HG03108 (cell line): ENCODE results near the gene AMIGO1.
A peak's percentile ranks its signal among the peaks of the same experiment; 100 is the strongest.

Experiments
- ATAC-seq: cut with Tn5 transposase; IDR thresholded peaks from one replicate; pipeline ENCODE4 v1.9.1; 2021; ENCODE audit warnings: moderate library complexity; ENCODE audit not compliant: unreplicated experiment

AMIGO1 gene

DNA sequence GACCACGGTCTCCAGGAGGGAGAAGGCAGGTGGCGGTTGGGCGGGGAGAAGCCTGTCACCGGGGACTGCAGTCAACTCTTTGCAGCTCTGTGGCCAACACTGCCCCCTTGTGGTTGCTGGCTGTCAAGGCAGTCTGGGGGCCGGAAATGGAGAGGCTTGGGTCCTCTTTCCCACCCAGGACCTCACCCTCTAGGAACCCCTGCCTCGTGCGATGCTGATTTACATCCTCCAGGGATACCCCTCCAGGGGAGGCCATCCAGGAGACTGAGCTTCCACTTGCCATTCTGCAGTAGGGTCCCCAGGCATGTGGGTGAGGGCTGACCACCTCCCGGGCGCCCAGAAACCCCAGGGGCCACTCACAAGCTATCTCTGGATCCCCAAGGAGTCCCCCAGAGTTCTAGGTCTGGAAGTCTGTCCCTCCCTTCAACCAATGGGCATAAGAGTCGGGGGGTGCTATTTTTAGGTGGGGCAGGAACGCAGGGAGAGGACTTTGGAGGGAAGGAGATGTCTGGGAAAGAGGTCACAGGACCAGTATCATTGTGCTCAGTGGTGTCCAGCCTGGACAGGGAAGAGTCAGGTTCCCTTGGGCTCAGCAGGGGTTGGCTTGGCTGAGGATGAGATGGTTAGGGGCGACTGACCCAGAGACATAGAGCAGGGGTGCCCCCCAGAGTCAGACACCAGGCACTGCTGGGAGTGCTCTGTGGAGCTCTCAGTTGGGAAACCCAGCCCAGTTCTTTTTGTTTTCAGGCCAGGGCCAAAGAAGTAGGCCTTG, 23.0 kb upstream of the AMIGO1 start:
- ATAC-seq, result peak; percentile 71

DNA sequence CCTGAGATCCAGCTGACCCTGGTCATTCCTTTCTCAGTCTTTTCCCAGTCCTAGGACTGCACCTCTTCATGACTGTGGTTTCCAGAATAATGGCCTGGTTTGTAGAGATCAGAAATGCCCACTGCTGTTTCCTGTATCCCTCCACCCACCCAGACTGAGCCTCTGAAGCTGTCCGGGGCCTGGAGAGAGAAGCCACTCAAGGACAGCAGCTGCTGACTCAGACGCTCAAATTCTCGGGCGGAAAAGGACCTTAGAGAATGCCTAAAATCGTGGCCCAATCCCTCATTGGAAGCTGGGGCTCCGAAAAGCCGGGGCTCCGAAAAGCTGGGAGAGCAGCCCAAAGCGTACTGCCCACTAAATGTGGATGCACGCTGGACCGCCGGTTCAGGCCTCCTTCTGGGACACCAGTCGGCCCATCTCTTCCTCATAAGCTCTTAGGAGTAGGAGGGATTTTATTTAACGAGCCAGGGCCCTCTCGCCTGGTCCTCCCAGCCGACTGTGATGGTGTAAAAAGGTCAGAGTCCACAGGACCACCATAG, 22.4 kb upstream of the AMIGO1 start:
- no peak for ATAC-seq

DNA sequence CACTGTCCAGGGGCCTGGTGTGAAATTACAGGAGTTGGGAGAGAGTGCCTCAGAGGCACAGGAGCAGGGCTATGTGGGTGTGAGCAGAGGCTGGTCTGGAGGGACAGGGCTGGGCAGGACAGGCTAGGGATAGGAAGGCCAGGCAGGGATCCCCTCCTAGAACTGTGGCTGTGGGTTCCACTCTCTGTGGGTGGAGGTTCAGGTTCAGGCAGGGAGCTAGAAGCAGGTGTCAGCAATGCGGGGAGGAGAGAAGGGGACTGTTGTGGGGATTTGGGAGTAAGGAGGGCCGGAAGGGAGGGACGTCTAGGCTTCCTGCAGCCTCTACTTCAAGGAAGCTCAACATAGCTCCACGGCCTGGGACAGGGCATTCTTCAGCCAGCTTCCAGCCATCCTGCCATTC, 21.9 kb upstream of the AMIGO1 start:
- no peak for ATAC-seq

DNA sequence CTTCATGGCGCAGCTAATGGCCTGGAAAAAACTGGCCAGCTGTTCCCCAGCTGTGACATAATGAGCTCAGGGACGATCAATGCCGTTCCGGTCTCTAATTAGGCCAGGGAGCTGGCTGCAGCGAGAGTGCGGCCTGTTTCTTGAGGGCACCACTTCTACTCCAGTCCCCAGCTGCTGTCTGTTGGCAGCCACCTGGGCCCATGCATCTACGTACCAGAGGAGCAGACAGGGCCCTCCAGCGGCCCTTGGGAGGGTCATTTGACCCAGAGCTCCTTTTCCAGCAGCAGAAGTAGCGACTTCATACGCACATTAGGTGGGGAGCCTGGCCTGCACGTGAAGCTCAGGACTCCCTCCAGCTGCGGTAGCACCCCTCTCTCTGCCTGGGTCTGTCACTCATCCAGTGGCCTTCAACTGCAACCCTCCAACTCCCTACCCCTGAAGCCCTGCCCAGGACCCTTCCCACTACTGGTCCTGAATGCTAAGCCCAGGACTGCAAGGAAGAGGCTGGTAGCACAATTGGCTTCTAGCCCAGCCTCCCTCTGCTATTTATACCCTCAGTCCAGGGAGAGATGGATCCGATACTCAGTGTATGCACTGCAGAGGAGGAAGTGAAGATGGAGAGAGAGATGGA, 21.0 kb upstream of the AMIGO1 start:
- ATAC-seq, result no peak

DNA sequence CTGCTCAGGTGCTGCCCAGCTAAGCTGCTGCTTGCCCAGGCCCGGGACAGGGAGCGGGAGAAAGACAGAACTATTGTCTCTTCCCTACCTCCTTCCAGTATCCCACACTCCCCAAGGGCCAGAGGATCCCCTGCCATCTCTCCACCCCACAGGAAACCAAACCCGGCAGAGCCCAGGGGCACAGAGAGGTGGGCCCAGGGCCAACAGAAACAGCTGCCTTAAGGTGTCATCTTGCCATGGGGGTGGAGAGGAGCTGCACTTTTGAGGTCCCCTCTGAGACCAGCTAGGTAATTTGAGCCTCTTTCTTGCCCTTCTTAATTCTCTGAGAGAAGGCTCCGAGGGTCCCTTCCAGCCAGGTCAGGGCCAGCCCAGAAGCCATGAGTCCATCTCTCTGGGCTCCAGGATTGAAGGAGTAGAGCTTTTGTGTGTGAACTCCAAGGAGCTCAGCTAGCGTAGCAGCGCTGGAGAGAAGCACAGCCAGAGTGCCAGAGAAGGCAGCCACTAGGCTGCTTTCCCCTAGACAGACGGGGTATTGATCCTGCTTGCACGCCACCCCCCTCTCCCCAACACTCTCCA, 20.4 kb upstream of the AMIGO1 start:
- ATAC-seq, result no peak

DNA sequence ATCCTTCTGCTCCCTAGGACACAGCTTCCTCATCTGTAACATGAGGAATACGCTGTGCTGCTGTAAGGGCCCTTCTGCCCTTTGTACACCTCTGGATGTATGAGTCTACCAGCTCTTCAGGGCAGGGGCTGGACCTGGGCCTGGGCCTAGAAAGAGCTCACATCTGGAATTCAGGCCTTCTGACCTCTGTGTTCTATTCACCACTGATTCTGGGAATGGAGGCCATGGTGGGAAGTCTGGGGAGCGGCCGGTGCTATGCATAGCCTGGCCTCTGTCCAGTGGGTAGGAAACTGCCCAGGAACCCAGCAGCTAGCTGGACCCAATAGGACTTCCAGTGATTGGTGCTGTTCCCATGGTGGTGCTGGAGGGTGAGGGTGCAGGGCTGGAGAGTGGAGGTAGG, 19.2 kb upstream of the AMIGO1 start:
- no peak for ATAC-seq

DNA sequence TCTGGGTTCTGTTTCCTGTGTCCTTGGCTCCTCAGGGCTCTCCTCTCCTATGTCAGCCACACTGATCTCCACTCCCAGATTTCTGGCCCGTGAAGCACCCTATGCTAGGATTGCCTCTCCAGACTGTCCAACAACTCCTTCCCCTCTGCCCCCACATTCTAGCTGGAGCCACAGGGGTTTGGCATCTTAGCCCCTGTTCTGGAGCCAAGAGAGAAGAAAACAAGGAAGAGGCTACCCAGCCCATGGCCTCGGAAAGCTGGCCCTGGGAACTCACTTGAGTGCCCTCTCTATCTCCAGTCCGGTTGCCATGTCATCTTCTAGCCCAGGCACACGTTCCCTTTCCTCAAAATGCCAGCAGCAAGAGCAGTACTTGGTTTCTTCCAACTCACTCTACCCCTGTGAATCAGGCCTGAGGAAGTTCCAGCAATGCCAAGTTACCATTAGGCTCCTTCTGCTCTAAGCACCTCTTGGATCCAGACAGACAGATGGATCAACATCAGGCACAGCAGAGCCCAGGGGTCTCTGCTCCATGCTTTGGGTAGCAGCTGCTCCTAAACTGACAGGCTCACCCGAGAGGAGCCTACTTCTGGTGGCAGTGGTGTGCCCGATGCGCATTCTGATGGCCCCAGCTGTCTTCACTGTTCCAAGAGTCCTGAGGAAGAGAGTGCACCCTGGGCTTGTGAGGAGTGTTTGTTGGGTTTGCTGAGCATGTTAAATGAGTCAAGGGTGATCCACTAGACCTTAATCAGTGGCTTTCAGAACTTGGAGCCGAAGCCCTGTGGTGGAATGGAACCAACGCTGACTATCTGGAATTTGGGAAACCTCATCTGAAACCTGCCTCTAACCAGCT, 18.5 kb upstream of the AMIGO1 start:
- ATAC-seq, result no peak

DNA sequence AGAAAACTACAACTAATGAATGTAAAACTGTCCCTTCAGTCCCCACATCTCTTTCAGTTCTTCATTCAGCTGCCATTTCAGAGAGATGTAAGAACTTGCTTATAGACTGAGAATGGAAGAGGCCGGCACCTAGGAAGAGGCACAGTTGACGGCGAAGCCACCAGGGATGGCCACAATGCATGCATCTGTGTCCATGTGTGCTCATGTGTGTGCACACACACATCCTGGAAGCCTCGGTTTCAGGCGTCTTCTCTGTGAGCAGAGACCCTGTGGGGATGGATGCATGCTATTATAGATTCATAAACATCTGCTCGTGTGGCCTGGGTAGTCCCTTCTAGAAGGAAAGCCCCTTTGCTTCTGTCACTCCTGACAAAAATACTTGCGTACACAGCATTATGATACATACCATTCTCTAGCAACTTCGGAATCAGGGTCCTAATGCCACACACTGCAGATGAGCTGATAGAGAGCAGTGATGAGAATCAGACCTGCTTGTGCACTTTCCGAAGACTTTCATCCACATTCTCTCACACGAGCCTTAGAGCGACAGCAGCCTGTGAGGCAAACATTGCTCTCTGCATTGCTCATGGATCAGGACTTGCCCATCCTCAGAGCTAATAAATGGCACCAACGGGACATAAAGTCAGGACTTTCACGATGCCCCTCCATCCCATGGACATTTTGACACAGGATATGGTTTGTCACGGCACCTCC, 17.7 kb upstream of the AMIGO1 start:
- peak; percentile 52 for ATAC-seq

DNA sequence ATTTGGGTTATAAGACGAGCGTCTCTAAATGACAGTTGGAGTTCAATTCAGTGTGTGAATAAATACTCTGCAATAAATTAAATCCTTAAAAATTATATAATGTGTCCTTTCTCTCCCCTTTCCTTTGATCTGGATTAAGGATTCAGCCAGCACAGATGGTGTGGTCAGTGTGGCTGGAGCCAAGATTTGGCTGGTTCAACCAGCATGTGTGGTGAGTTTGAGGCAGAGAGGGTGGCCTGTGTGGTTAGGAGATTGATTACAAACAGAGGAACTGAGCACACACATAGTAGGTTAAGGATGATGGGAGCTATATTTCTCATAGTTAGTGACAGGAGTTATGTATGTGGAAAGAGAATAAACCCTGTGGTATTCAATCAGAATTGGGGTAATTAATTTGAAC, 14.2 kb upstream of the AMIGO1 start:
- no peak for ATAC-seq

DNA sequence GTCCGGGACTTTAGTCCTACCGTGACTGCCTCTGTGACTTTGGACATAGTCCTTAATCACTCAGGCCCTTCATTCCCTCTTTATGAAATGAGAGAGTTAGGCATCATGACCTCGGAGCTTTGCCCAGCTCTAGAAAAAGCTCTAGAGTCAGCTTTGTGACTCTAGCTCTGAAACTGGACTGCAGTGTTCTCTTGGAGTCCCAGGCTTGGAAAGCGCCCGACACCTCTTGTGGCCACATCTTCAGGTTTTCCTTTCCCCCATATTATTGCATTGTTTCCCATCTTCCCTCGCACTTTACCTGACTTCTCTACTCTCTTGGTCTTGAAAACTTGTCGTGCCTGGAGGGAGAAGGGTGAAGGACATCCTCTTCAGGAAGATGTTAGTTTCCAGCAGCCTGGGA, 12.5 kb upstream of the AMIGO1 start:
- ATAC-seq, result no peak

DNA sequence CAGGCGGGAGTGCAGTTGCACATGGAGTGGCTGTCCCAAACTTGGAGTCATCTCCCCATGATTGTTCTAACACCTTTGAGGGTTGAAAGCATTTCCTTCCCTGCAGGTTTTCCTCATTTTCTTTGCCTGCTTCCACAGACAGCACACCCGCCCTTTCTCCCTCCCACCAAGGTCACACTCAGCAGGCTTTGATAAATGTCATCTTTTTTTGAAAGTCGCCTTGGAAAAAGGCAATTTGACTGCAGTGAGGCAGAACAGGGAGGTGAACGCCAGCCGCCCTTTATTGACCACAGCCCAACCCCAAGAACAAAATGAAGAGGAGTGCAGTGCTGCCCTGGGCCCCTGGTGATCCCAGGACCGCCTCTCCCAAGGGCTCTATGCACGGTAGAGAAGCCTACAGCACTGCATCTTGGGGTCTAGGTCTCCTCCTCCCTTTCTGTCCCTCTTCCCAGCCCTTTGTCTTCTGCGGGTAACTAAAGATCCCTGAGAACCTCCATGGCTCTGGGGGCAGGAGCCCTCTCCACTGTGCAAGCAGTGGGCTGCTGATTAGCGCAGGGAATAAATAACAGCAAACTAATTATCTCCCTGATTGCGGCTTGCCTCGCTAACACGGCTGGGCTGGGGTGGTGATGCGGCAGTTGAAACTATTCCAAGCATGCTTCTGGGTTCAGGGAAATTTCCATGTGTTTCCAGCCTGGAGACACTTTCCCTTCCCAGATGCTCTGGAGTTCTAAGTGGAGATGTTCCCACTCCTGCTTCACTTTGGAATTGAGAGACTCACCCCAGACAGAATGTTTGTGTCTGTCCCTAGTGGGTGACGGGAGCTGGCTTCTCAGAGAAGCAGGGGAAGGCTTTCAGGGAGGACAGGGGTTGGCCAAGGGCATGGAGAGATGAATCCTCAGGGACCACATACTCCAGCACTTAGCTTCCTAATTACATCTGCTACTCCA, 11.8 kb upstream of the AMIGO1 start:
- ATAC-seq, result no peak

DNA sequence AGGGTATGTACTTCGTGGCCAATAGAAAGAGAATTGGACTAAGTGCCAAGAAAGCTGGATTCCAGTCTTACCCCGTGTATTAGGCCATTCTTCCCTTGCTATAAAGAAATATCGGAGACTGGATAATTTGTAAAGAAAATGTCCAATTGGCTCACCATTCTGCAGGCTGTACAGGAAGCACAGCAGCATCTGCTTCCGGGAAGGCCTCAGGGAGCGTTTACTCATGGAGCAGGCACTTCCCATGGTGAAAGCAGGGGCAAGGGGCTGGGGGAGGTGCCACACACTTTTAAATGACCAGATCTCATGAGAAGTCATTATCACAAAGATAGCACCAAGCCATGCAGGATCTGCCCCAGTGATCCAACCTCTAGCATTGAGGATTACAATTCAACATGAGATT, 7.8 kb upstream of the AMIGO1 start:
- no peak for ATAC-seq

DNA sequence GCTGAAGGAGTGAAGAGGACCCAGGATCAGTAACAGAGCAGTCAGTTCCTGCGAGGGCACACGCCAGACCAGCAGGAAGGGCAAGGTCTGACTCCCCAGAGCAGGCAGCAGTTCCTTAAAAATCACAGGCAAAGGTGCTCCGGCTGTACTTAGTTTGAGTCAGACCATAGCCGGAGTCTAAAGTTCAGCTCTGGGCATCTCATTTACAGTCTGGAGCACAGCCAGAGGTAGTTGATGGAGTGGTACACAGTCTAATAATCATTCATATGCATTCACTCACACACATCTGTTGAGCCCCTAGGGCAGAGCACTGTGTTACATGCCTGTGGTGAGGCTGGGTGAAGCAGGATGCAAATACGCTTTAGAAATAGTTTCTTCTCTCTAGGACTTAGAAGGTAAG, 7.3 kb upstream of the AMIGO1 start:
- ATAC-seq, result no peak

DNA sequence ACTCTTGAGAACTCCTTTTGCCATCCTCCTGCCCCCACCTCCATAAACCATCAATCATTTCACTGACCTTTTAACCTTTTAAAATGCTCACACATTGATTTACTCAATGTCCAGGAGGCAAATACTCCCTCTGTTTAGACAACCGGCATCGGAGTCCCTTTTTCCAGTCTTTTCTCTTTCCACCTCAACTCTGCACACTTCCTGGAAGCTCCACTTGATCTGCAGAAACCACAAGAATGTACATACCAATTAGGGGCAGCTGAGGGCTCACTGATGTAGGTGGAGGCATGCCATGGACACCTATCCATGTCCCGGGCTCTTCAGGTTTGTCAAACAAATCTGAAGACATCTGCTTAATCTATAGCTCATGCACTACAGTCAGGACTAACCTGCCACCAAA, 5.3 kb upstream of the AMIGO1 start:
- no peak for ATAC-seq

DNA sequence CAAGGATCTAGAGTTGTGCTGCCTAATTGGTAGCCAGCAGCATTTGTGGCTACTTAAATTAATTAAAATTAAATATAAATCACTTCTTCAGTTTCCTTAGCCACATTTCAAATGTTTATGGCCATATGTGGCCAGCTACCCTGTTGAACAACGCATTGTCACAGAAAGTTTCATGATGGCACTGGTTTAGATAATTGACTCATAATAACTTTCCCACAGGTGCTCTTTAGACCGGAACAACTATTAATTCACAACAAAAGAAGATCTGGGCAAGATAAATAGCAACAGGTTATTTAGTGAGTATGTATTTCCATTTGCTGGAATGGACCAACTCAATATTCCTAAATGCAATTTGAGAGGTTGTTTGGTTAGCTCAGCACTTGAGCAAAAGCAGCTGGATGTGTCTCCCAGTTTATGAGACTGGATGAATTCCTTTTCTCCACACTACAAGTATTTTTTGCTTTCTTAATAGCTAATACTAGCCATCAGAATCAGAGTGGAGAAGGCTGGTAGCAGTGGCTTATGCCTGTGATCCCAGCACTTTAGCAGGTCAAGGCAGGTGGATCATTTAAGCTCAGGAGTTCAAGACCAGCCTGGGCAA, 3.7 kb upstream of the AMIGO1 start:
- no peak for ATAC-seq

DNA sequence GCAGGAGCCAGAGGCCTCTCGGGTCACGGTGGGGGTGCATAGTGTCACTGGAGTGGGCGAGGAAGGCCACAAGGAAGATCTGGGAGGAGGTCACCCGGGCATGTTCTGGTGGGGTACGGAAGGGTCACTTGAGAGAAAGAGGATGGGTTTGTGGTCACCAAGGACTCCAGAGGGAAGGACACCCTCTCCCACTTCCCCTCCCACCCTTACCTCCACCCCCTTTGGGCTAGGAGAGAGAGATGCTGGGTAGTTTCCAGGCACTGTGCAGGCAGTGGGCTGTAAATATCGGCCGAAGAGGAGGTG, 703 bp downstream of the AMIGO1 start:
- no peak for ATAC-seq

DNA sequence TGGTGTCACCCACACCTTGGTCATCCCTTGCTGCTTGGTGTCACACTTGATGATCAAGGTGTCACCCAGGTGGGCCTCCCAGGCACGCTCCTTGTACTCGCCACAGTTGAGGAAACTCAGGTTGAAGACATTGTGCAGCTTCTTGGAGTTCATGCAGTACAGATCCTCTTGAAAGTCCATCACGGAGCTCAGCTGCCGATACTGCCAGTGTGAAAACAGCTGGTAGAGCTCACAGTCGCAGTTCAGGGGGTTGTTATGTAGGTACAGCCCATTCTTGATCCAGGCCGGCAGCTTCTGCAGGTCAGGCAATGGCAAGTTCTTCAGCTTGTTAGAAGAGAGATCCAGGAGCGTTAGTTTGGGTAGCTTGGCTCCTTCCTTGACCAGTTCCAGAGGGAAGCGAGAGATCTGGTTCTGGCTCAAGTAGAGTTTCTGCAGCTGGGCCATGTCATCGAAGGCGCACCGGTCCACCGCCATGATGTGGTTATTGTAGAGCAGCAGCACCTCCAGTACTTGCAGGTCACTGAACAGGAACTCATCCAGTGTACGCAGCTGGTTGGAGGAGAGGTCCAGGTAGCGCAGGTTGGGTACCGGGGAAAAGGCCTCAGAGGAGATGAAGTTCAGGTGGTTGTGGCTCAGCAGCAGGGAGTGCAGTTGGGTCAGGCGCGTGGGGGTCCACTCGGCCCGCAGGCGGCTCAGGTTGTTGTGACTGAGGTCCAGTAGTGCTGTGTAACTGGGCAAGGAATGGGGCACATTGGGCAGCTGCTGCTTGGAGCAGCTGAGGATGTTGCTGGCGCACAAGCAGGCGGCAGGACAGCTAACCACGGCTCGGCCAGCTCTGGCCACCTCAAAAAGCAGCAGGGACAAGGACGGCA, 1.3 kb downstream of the AMIGO1 start:
- no peak for ATAC-seq

DNA sequence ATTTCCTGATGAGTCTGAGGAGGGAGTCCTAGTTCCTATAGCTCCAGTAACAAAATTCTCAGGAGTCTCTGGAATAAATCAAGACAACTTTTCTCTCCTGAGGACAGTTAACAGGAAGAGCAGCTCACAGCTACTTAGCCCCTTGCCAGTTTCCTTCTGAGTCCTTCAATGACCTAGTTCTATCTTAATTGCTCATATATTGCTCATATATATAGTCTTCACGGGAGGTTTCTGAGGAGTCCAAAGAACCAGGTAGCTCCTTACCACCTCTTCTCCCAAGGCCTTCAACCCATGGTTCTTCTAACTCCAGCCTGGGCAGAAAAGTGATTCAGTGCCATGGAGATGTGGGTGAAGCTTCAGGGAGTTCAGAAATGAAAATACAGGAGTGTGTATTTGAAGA, 4.6 kb downstream of the AMIGO1 start:
- ATAC-seq, result no peak
